Panc1 (cell line): ENCODE measurements around the gene ASH1L. TPM values are rescaled to one million over a fixed set of nuclear protein-coding genes. Genes with fewer than 3 reads are reported as not detected.
"Not testable (repeated sequence)": the region's sequence is repeated elsewhere in the genome, so short reads cannot be mapped to it uniquely, and the experiment has no call there.

ENCODE experiments used
- ATAC-seq: fragments of 200-7000 bp; cut with Tn5 transposase; 2 replicates; pipeline ENCODE4 v1.9.1; 2020; ENCODE audit warnings: mild to moderate bottlenecking, moderate library complexity
- Bru-seq: library from RNA; stranded (reverse); fragments of 400-500 nt; gene quantifications from one replicate; lab custom pipeline; 2021; lab: Mats Ljungman, UMichigan
- BruChase-seq, 2 experiments: library from RNA; stranded (reverse); fragments of 400-500 nt; gene quantifications; one replicate each; lab custom pipeline; 2021; lab: Mats Ljungman, UMichigan
- BruUV-seq: library from RNA; stranded (reverse); fragments of 400-500 nt; replicated peaks from 2 replicates; lab custom pipeline; 2021; lab: Mats Ljungman, UMichigan
- CTCF ChIA-PET: fragments of 300-600 bp; sonication (Branson Sonifier 250); formaldehyde crosslinking; loops from one replicate; lab custom pipeline; 2022; ENCODE audit warnings: antibody characterized with exemption; lab: Charles Lee
- POLR2A ChIA-PET: fragments of 300-600 bp; sonication (Branson Sonifier 250); formaldehyde crosslinking; loops from one replicate; lab custom pipeline; 2022; ENCODE audit warnings: antibody characterized with exemption; lab: Charles Lee
- DNase-seq: peaks from one replicate; pipeline ENCODE4 v3.0.0-alpha.2; 2010; ENCODE audit warnings: low read depth, low spot score
- H3K27ac ChIP-seq: 2 replicates; pipeline ENCODE4 v1.5.1; 2011; ENCODE audit warnings: mild to moderate bottlenecking, low read length, inconsistent platforms
- H3K27me3 ChIP-seq: fragments of 200-500 bp; sonication (Bioruptor generic); 2 replicates; pipeline ENCODE4 v1.6.0; 2014; ENCODE audit warnings: low read length, inconsistent platforms; ENCODE audit not compliant: control insufficient read depth, insufficient read depth
- H3K36me3 ChIP-seq: fragments of 200-500 bp; sonication (Bioruptor generic); 2 replicates; pipeline ENCODE4 v1.5.1; 2014; ENCODE audit warnings: inconsistent platforms, mild to moderate bottlenecking, low read length, moderate library complexity; ENCODE audit not compliant: control insufficient read depth, insufficient read depth
- H3K4me1 ChIP-seq: 2 replicates; pipeline ENCODE4 v1.5.1; 2011; ENCODE audit warnings: inconsistent platforms, mild to moderate bottlenecking, low read length, moderate library complexity; ENCODE audit not compliant: control insufficient read depth, insufficient read depth
- H3K4me3 ChIP-seq, 2 experiments: 2 replicates each; pipeline ENCODE4 v1.5.1; 2011 to 2012; ENCODE audit warnings: low read depth in 2 of 2, low read length in 2 of 2, mild to moderate bottlenecking in 2 of 2, inconsistent platforms in 1 of 2, moderate library complexity in 1 of 2
- H3K9me3 ChIP-seq: fragments of 200-500 bp; sonication (Bioruptor generic); 2 replicates; pipeline ENCODE4 v1.5.1; 2014; ENCODE audit warnings: low read depth, mild to moderate bottlenecking, inconsistent platforms, low read length, moderate library complexity; ENCODE audit not compliant: control insufficient read depth, insufficient read depth
- POLR2AphosphoS5 ChIP-seq: IDR thresholded peaks from 2 replicates; pipeline ENCODE4 v1.6.1; 2012; ENCODE audit warnings: mild to moderate bottlenecking, low read depth, low read length, moderate library complexity
- SIN3A ChIP-seq: IDR thresholded peaks from 2 replicates; pipeline ENCODE4 v1.6.1; 2012; ENCODE audit warnings: low read depth, mild to moderate bottlenecking, low read length, moderate library complexity, borderline replicate concordance; ENCODE audit not compliant: insufficient read depth
- TCF7L2 ChIP-seq: IDR thresholded peaks from 2 replicates; pipeline ENCODE4 v1.6.1; 2011; ENCODE audit warnings: mild to moderate bottlenecking, low read depth, low read length, inconsistent platforms
- in situ Hi-C: cut with HindIII; loops from 2 replicates; pipeline ENCODE4 v1.10.0; 2016; ENCODE audit warnings: low sequenced_read_pairs, low pct_unique_long_range_greater_than_20kb
- intact Hi-C: fragments of 100-400 bp; cut with micrococcal nuclease; formaldehyde crosslinking; loops from one replicate; pipeline ENCODE4 v1.10.0; 2022; ENCODE audit not compliant: unreplicated experiment
- long read RNA-seq: library from polyadenylated mRNA; unstranded; transcript quantifications from one replicate; pipeline ENCODE4 v2.0.0, GENCODE V29; 2021; ENCODE audit not compliant: unreplicated experiment
- polyA plus RNA-seq: library from polyadenylated mRNA; unstranded; fragments of >200 nt; gene quantifications from one replicate; pipeline ENCODE4 v1.2.1, GENCODE V29; 2012; ENCODE audit warnings: missing spikeins; ENCODE audit not compliant: insufficient read length
- total RNA-seq: library from RNA; stranded (reverse); gene quantifications from one replicate; pipeline ENCODE4 v1.2.1, GENCODE V29; 2021; ENCODE audit not compliant: unreplicated experiment
- TF ChIP-seq, protein P1 (sequence below), 2 experiments: IDR thresholded peaks; 2 replicates each; pipeline ENCODE4 v1.6.1; 2011 to 2012; ENCODE audit warnings: low read depth in 2 of 2, control low read depth in 1 of 2, low read length in 1 of 2, mild to moderate bottlenecking in 1 of 2, moderate library complexity in 1 of 2; ENCODE audit not compliant: insufficient read depth in 1 of 2
- TF ChIP-seq, protein P2 (sequence below): fragments of 450-650 bp; IDR thresholded peaks from 2 replicates; pipeline ENCODE4 v1.5.1; 2017; ENCODE audit warnings: mild to moderate bottlenecking

ASH1L gene, protein sequence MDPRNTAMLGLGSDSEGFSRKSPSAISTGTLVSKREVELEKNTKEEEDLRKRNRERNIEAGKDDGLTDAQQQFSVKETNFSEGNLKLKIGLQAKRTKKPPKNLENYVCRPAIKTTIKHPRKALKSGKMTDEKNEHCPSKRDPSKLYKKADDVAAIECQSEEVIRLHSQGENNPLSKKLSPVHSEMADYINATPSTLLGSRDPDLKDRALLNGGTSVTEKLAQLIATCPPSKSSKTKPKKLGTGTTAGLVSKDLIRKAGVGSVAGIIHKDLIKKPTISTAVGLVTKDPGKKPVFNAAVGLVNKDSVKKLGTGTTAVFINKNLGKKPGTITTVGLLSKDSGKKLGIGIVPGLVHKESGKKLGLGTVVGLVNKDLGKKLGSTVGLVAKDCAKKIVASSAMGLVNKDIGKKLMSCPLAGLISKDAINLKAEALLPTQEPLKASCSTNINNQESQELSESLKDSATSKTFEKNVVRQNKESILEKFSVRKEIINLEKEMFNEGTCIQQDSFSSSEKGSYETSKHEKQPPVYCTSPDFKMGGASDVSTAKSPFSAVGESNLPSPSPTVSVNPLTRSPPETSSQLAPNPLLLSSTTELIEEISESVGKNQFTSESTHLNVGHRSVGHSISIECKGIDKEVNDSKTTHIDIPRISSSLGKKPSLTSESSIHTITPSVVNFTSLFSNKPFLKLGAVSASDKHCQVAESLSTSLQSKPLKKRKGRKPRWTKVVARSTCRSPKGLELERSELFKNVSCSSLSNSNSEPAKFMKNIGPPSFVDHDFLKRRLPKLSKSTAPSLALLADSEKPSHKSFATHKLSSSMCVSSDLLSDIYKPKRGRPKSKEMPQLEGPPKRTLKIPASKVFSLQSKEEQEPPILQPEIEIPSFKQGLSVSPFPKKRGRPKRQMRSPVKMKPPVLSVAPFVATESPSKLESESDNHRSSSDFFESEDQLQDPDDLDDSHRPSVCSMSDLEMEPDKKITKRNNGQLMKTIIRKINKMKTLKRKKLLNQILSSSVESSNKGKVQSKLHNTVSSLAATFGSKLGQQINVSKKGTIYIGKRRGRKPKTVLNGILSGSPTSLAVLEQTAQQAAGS (N-terminal part only)
- 40.9 TPM for total RNA-seq
- polyA plus RNA-seq = 23.0 TPM
- Bru-seq, nascent RNA = percentile 88 among the genes with signal in this experiment
- percentile 87 among the genes with signal in this experiment for BruChase-seq, experiment 1, labeled RNA remaining after a 2-hour chase
- percentile 84 among the genes with signal in this experiment for BruChase-seq, experiment 2, labeled RNA remaining after a 6-hour chase
- long read RNA-seq, partial matches to known transcripts = 27 of 86 reads
- long read RNA-seq, other reads (novel, unspliced or antisense) = 59 of 86 reads

GRCh38 chr1:155562581-155563376, at the start of gene ASH1L:
ASH1L (minus strand) TSS chr1:155562803; CDS start chr1:155521519, 41,284 bp downstream.
- BruUV-seq = no TSS peak
- ChIA-PET CTCF (interaction anchor here (0.6 to 0.7 kb wide), 2 partner anchors 49 to 307 kb away, joined by 3 to 4 read pairs; partner anchors contain the start of gene ENTREP3), POLR2A (interaction anchor here (0.6 to 0.7 kb wide), 4 partner anchors 11 to 184 kb away, joined by 4 to 26 read pairs (median 8); no protein-coding TSS in a partner anchor)
- peak; percentile 94 for ATAC-seq
- peak within 1 kb of the TSS; percentile 74 to 92 for H3K4me3 ChIP-seq
- DNase-seq = peak; percentile 67
- no peaks in the 10 kb centered on the region for H3K9me3 ChIP-seq
- TF ChIP-seq SIN3A (peak; percentile 66; the same call in 1 of the 2 replicates), TCF7L2 (no peak), POLR2AphosphoS5 (peak; percentile 77)
- TF ChIP-seq, protein P1, sequence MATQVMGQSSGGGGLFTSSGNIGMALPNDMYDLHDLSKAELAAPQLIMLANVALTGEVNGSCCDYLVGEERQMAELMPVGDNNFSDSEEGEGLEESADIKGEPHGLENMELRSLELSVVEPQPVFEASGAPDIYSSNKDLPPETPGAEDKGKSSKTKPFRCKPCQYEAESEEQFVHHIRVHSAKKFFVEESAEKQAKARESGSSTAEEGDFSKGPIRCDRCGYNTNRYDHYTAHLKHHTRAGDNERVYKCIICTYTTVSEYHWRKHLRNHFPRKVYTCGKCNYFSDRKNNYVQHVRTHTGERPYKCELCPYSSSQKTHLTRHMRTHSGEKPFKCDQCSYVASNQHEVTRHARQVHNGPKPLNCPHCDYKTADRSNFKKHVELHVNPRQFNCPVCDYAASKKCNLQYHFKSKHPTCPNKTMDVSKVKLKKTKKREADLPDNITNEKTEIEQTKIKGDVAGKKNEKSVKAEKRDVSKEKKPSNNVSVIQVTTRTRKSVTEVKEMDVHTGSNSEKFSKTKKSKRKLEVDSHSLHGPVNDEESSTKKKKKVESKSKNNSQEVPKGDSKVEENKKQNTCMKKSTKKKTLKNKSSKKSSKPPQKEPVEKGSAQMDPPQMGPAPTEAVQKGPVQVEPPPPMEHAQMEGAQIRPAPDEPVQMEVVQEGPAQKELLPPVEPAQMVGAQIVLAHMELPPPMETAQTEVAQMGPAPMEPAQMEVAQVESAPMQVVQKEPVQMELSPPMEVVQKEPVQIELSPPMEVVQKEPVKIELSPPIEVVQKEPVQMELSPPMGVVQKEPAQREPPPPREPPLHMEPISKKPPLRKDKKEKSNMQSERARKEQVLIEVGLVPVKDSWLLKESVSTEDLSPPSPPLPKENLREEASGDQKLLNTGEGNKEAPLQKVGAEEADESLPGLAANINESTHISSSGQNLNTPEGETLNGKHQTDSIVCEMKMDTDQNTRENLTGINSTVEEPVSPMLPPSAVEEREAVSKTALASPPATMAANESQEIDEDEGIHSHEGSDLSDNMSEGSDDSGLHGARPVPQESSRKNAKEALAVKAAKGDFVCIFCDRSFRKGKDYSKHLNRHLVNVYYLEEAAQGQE (IDR thresholded peaks at IDR 0.05; ENCODE audit: insufficient read depth in 1 of 2, low read depth in 2 of 2, low read length in 1 of 2) = no peak
- TF ChIP-seq, protein P2, sequence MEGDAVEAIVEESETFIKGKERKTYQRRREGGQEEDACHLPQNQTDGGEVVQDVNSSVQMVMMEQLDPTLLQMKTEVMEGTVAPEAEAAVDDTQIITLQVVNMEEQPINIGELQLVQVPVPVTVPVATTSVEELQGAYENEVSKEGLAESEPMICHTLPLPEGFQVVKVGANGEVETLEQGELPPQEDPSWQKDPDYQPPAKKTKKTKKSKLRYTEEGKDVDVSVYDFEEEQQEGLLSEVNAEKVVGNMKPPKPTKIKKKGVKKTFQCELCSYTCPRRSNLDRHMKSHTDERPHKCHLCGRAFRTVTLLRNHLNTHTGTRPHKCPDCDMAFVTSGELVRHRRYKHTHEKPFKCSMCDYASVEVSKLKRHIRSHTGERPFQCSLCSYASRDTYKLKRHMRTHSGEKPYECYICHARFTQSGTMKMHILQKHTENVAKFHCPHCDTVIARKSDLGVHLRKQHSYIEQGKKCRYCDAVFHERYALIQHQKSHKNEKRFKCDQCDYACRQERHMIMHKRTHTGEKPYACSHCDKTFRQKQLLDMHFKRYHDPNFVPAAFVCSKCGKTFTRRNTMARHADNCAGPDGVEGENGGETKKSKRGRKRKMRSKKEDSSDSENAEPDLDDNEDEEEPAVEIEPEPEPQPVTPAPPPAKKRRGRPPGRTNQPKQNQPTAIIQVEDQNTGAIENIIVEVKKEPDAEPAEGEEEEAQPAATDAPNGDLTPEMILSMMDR = no peak
- intact Hi-C loops = no loop called here
- peak within 1 kb of the TSS; percentile 96 for H3K27ac ChIP-seq
- H3K4me1 ChIP-seq = peaks cover 11% of the 10 kb centered on the region
- peaks cover 3% of the 10 kb centered on the region; the same call in 1 of the 2 replicates for H3K36me3 ChIP-seq
- in situ Hi-C loops = no loop called here
- no peaks in the 10 kb centered on the region for H3K27me3 ChIP-seq

- peak; percentile 59 for ATAC-seq
- H3K9me3 ChIP-seq, POLR2A ChIA-PET, BruUV-seq, in situ Hi-C loops, H3K4me1 ChIP-seq, H3K27ac ChIP-seq, CTCF ChIA-PET, H3K27me3 ChIP-seq, H3K36me3 ChIP-seq, DNase-seq, intact Hi-C loops: not testable (repeated sequence)
- H3K4me3 ChIP-seq = peak overlapping the region; percentile 62 to 69
Measured at GRCh38 chr1:155610257-155610647, 47.6 kb upstream of the ASH1L start.
